ENCODE measurements around the gene RHEB. TPM values are rescaled to one million over a fixed set of nuclear protein-coding genes. Genes with fewer than 3 reads are reported as not detected.

Gene RHEB
- total and polyA plus RNA-seq, 2 donors (not counting 3 experiments of a cell fraction or from before 2014, with no cell fraction given), result 59.4 to 108 TPM

GRCh38 chr7:151513133-151513532, 6.6 kb downstream of the RHEB start:
- Histone ChIP-seq H3K27ac (ENCODE audit: insufficient read depth, low read depth, low read length) (no peak overlapping the region), H3K36me3 (ENCODE audit: control insufficient read depth in 2 of 2, extremely low read depth in 1 of 2, insufficient read depth in 2 of 2, low read length in 2 of 2) (no peaks in the 10 kb centered on the region), H3K27me3 (ENCODE audit: control insufficient read depth in 2 of 2, insufficient read depth in 2 of 2, low read length in 2 of 2) (no peaks in the 10 kb centered on the region), H3K4me2 (ENCODE audit: insufficient read depth, low read length) (no peak overlapping the region), H3K79me2 (ENCODE audit: control insufficient read depth, insufficient read depth, low read length) (peaks cover 100% of the 10 kb centered on the region), H3K9me3 (replicated peaks; ENCODE audit: control insufficient read depth, insufficient read depth, low read length) (no peaks in the 10 kb centered on the region), H3K9me1 (replicated peaks; ENCODE audit: control insufficient read depth, extremely low read depth, insufficient read depth, low read length) (no peaks in the 10 kb centered on the region), H4K20me1 (replicated peaks; ENCODE audit: control insufficient read depth, extremely low read depth, insufficient read depth, low read length) (peaks cover 31% of the 10 kb centered on the region), H3K4me3 (replicated peaks in 1 of 3; ENCODE audit: insufficient read depth in 1 of 3, low read depth in 1 of 3, low read length in 3 of 3) (no peak overlapping the region), H3K4me1 (ENCODE audit: control insufficient read depth, extremely low read depth, insufficient read depth, low read length) (peaks cover 11% of the 10 kb centered on the region), H3K9ac (replicated peaks; ENCODE audit: extremely low read depth, insufficient read depth, low read length) (no peak overlapping the region), H2AFZ (ENCODE audit: low read depth, low read length) (no peak overlapping the region)
- intact Hi-C loops (cut with micrococcal nuclease) (no loop called here), dilution Hi-C loops (cut with MboI; ENCODE audit: extremely low pct_ligation_motif_present, low sequenced_read_pairs) (no loop called here)
- TF ChIP-seq FOS (IDR thresholded peaks at IDR 0.05; ENCODE audit: borderline replicate concordance, insufficient read depth, low read length), result no peak
- TF ChIP-seq JUN (IDR thresholded peaks at IDR 0.05; ENCODE audit: borderline replicate concordance, insufficient read depth, insufficient read length, low read depth), result no peak
- no peak for TF ChIP-seq MAX (IDR thresholded peaks at IDR 0.05; ENCODE audit: insufficient read depth, insufficient read length)
- no peak for TF ChIP-seq CTCF (IDR thresholded peaks at IDR 0.05; ENCODE audit: extremely low read depth in 1 of 2, insufficient read depth in 1 of 2, low read depth in 1 of 2, low read length in 2 of 2)
- TF ChIP-seq GATA2 (IDR thresholded peaks at IDR 0.05; ENCODE audit: insufficient read depth, insufficient read length, low read depth, low read length), result no peak
- TF ChIP-seq POLR2AphosphoS5 (IDR thresholded peaks at IDR 0.05; ENCODE audit: insufficient read depth, low read depth, low read length), result no peak
- no peak for TF ChIP-seq EZH2 (IDR thresholded peaks at IDR 0.05; ENCODE audit: borderline replicate concordance, low read depth, low read length, severe bottlenecking)
- TF ChIP-seq POLR2A (IDR thresholded peaks at IDR 0.05; ENCODE audit: low read depth, low read length), result no peak
- TF ChIP-seq MYC (IDR thresholded peaks at IDR 0.05; ENCODE audit: low read depth, low read length), result no peak
- DNase-seq (ENCODE audit: low read depth, low spot score) (no peak), FAIRE-seq (no peak)
- CTCF ChIA-PET, result no interaction called here
- no TSS peak for BruUV-seq (replicated peaks)
- POLR2A ChIA-PET, result no interaction called here

All from endothelial cell of umbilical vein (primary cell).